Spleen (tissue), 13 donors: Measurements from ENCODE around the gene PPP1R26. TPM values are rescaled to one million over a fixed set of nuclear protein-coding genes. Genes with fewer than 3 reads are reported as not detected.
"Not testable (repeated sequence)": the region's sequence is repeated elsewhere in the genome, so short reads cannot be mapped to it uniquely, and the experiment has no call there.

Experiments used
- DNase-seq: peaks from one replicate; pipeline ENCODE4 v3.0.0-alpha.2; 2020
- H3K27ac ChIP-seq, 8 donors: fragments of 200-600 bp; sonication (generic) in 7 of 8; 1 replicate in 4 of 8; 2 replicates in 4 of 8; pipeline versions ENCODE4 v1.5.0 to v1.8.0; 2016 to 2021; ENCODE audit warnings: inconsistent platforms in 4 of 8, mild to moderate bottlenecking in 4 of 8, moderate library complexity in 1 of 8
- H3K27me3 ChIP-seq, 7 donors: fragments of 200-600 bp; sonication (generic) in 6 of 7; replicated peaks in 1 of 7; 1 replicate in 4 of 7; 2 replicates in 3 of 7; pipeline versions ENCODE4 v1.5.0 to v1.8.0; 2016 to 2021; ENCODE audit warnings: inconsistent platforms in 3 of 7, mild to moderate bottlenecking in 1 of 7
- H3K36me3 ChIP-seq, 6 donors: fragments of 200-600 bp; sonication (generic) in 5 of 6; 1 replicate in 4 of 6; 2 replicates in 2 of 6; pipeline versions ENCODE4 v1.5.0 to v1.8.0; 2016 to 2021; ENCODE audit warnings: inconsistent platforms in 2 of 6
- H3K4me1 ChIP-seq, 6 donors: fragments of 200-600 bp; sonication (generic) in 5 of 6; 1 replicate in 3 of 6; 2 replicates in 3 of 6; pipeline versions ENCODE4 v1.5.0 to v1.8.0; 2016 to 2021; ENCODE audit warnings: inconsistent platforms in 3 of 6
- H3K4me3 ChIP-seq, 8 donors: fragments of 200-600 bp; sonication (generic) in 7 of 8; 1 replicate in 4 of 8; 2 replicates in 4 of 8; pipeline versions ENCODE4 v1.5.0 to v1.8.0; 2016 to 2021; ENCODE audit warnings: inconsistent platforms in 4 of 8, mild to moderate bottlenecking in 4 of 8, moderate library complexity in 2 of 8
- H3K9me3 ChIP-seq, 8 donors: fragments of 200-600 bp; sonication (generic) in 7 of 8; 1 replicate in 4 of 8; 2 replicates in 4 of 8; pipeline versions ENCODE4 v1.5.0 to v1.8.0; 2016 to 2021; ENCODE audit warnings: inconsistent platforms in 4 of 8
- POLR2A ChIP-seq, 3 donors: fragments of 450-650 bp; IDR thresholded peaks; one replicate each; pipeline ENCODE4 v1.5.1; 2017; ENCODE audit warnings: antibody characterized with exemption in 3 of 3, mild to moderate bottlenecking in 1 of 3
- POLR2AphosphoS5 ChIP-seq, 3 donors: sonication (generic); formaldehyde crosslinking; IDR thresholded peaks; one replicate each; pipeline ENCODE4 v1.5.1; 2017; ENCODE audit warnings: antibody characterized with exemption in 3 of 3
- WGBS, 5 donors: extraction: QIAGEN DNeasy Blood & Tissue Kit in 3 of 5; methylation state at CpG; one replicate each; pipeline versions ENCODE4 v1.1.5 to v1.1.7; 2013 to 2018; 5-methylcytosine and 5-hydroxymethylcytosine counted together
- intact Hi-C: fragments of 100-400 bp; cut with DNase I; formaldehyde crosslinking; loops from one replicate; pipeline ENCODE4 v1.15.0; 2023; ENCODE audit warnings: low total_unique reads
- long read RNA-seq, 2 donors: transcript quantifications; one replicate each; lab custom pipeline, GENCODE V29; 2026
- polyA plus RNA-seq, 3 donors: library from polyadenylated mRNA; stranded (reverse); fragments of 200-250 nt; gene quantifications; one replicate each; pipeline ENCODE4 v1.2.1, GENCODE V29; 2013
- total RNA-seq, 7 donors: library from RNA; depleted of rRNA in 3 of 7; stranded (reverse); fragments of >200 nt in 3 of 7; fragmentation: NEBNext Ultra II Directional in 4 of 7; extraction: Animal tissue kit (Norgen Biotek cat#: 25700) in 4 of 7; gene quantifications; one replicate each; pipeline versions ENCODE4 v1.1.0 to v1.2.1, GENCODE V29; 2016 to 2021
- TF ChIP-seq, protein P1 (sequence below), 11 experiments: fragments of 200-600 bp in 7 of 11; fragments of 450-650 bp in 4 of 11; sonication (generic) in 4 of 11; IDR thresholded peaks in 8 of 11; conservative IDR thresholded peaks in 3 of 11; 1 replicate in 7 of 11; 2 replicates in 4 of 11; pipeline versions ENCODE4 v1.4.0 to v1.8.0; 2016 to 2021; ENCODE audit warnings: antibody characterized with exemption in 11 of 11, inconsistent platforms in 4 of 11, mild to moderate bottlenecking in 1 of 11
- donor health status: healthy with polysubstance abuse.
- donor health status: DM: no; HTN: no; CAD: no; lungs with moderate emphysema.
- donor health status: DM: no; HTN: no; CAD: no.
- donor health status: Bipolar disorder and iron deficiency.
- donor health status: healthy.
- donor health status: DM: no; HTN: no; CAD: no.
- donor health status: DM: yes; HTN: yes; CAD: no.

PPP1R26 gene
- total RNA-seq (10 to 100 TPM in 2 of 7 donors, 1 to 10 TPM in 5; 6.7 to 18.7 (median 9.7) TPM), polyA plus RNA-seq (1 to 10 TPM; 1.8 to 4.5 (median 2.3) TPM)
- long read RNA-seq, donor 1, full-length matches to known transcripts: 6 of 6 reads
- long read RNA-seq, donor 1, partial matches to known transcripts: 0 of 6 reads
- long read RNA-seq, donor 1, other reads (novel, unspliced or antisense): 0 of 6 reads
- long read RNA-seq, donor 2, full-length matches to known transcripts: 6 of 6 reads
- long read RNA-seq, donor 2, partial matches to known transcripts: 0 of 6 reads
- long read RNA-seq, donor 2, other reads (novel, unspliced or antisense): 0 of 6 reads

DNA sequence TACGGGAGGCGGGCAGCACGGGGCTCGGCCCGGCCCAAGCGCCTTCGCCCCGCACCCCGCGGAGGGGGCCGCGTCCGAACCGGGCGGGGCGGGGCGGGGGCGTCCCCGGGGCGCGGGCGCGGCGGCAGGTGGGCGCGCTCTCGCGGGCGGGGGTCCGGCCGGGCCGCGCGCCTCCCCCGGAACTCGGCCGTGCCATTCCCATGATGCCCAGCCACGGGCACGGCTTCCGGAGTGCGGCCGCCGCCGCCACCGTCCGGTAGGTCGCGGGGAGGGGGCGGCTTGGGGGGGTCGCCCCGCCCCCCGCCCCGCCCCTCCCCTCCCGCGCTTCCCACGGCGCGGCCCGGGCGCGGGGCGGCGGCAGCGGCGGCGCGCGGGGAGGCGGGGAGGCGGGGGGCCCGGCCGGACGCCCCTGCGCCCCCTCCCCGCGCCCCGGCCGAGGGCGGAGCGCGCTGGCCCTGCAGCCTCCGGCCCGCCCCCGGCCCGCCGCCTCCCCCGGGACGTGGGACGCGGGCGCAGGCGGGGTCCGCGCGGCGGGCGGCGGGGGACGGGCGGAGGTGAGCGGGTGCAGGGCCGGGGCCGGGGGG, at the start of gene PPP1R26:
Gene PPP1R26, plus strand, starts transcription at position 314 of the 584 bp plus-strand sequence. CDS start 4,729 bp downstream, outside the sequence.
- 0 to 1% (median 0%) methylated on average over 18 to 84 of the region's 103 CpGs; no CpG with 5 or more reads in 1 of the 5 donors for WGBS, 5 donors

GRCh38 chr9:135437259-135437658, 42.3 kb upstream of the PPP1R26 start:
- WGBS, 5 donors: 84 to 93% (median 88%) methylated on average over 4 of the region's 4 CpGs
- intact Hi-C loops: no loop called here
- DNase-seq: no peak
- Histone ChIP-seq H3K4me3 (no peak overlapping the region), H3K9me3 (peaks cover 0 to 34% (median 20%) of the 10 kb centered on the region in 8 donors), H3K36me3 (no peaks in the 10 kb centered on the region), H3K4me1 (peaks cover 0 to 8% (median 0%) of the 10 kb centered on the region in 6 donors), H3K27ac (no peak overlapping the region), H3K27me3 (peaks cover 0 to 43% (median 0%) of the 10 kb centered on the region in 7 donors)
- TF ChIP-seq POLR2A (IDR thresholded peaks at IDR 0.05) (no peak), POLR2AphosphoS5 (IDR thresholded peaks at IDR 0.05) (no peak)
- TF ChIP-seq, protein P1, sequence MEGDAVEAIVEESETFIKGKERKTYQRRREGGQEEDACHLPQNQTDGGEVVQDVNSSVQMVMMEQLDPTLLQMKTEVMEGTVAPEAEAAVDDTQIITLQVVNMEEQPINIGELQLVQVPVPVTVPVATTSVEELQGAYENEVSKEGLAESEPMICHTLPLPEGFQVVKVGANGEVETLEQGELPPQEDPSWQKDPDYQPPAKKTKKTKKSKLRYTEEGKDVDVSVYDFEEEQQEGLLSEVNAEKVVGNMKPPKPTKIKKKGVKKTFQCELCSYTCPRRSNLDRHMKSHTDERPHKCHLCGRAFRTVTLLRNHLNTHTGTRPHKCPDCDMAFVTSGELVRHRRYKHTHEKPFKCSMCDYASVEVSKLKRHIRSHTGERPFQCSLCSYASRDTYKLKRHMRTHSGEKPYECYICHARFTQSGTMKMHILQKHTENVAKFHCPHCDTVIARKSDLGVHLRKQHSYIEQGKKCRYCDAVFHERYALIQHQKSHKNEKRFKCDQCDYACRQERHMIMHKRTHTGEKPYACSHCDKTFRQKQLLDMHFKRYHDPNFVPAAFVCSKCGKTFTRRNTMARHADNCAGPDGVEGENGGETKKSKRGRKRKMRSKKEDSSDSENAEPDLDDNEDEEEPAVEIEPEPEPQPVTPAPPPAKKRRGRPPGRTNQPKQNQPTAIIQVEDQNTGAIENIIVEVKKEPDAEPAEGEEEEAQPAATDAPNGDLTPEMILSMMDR (IDR thresholded peaks at IDR 0.05 in 8 of 11, conservative IDR thresholded peaks at IDR 0.05 in 3 of 11): no peak

More for the DNA sequence above, at the start of gene PPP1R26:
- TF ChIP-seq, protein P1 (IDR thresholded peaks at IDR 0.05 in 8 of 11, conservative IDR thresholded peaks at IDR 0.05 in 3 of 11): no peak
- no peak for TF ChIP-seq POLR2A (IDR thresholded peaks at IDR 0.05)
- TF ChIP-seq POLR2AphosphoS5 (IDR thresholded peaks at IDR 0.05): no peak
- intact Hi-C loops: no loop called here
- Histone ChIP-seq H3K4me1 (peaks cover 0 to 32% (median 21%) of the 10 kb centered on the region in 6 donors), H3K27me3 (peaks cover 0 to 56% (median 4%) of the 10 kb centered on the region in 7 donors), H3K27ac (peak within 1 kb of the TSS; percentile 38 to 80 (median 68)), H3K36me3 (peaks cover 0 to 15% (median 6%) of the 10 kb centered on the region in 6 donors), H3K4me3 (peak within 1 kb of the TSS; percentile 54 to 82 (median 70)), H3K9me3 (no peaks in the 10 kb centered on the region)
- no peak for DNase-seq

GRCh38 chr9:135437696-135438095, 41.9 kb upstream of the PPP1R26 start:
- H3K4me3 ChIP-seq, H3K27ac ChIP-seq, H3K36me3 ChIP-seq, intact Hi-C loops, DNase-seq, H3K4me1 ChIP-seq: not testable (repeated sequence)
- 90 to 96% (median 91%) methylated on average over 11 of the region's 11 CpGs for WGBS, 5 donors
- H3K9me3 ChIP-seq: peaks cover 0 to 34% (median 20%) of the 10 kb centered on the region in 8 donors
- peaks cover 0 to 47% (median 0%) of the 10 kb centered on the region in 7 donors for H3K27me3 ChIP-seq

DNA sequence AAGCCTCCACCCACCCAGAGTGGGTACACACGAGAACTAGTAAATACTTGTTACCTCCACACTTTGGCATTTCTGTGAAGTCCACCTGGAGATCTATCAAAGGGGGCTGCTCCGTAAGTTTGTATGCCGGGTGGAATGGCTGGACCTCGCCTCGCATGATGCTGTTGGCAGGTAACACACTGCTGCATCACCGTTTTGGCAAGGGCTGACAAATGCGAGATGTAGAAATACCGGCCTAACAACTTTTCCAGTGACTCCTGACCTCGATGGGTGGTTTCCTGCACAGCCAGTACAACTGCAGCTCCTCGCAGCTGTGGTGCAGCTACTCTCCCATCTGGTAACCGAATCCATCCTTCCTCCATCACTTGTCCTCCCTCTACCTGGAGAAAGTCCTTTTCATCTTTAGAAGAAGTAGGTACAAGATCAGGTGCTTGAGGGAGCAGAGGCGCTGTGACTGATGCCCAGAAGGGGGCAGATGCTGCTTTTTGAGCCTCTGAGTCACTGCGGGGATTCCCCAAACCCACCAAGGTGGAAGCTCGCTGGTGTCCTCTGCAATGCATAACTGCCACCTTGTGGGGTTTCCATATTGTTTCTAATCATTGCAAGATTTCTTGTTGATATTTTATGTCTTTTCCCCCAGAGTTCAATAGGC, 40.9 kb upstream of the PPP1R26 start:
- H3K9me3 ChIP-seq: peaks cover 0 to 31% (median 20%) of the 10 kb centered on the region in 8 donors
- H3K4me1 ChIP-seq, H3K36me3 ChIP-seq, intact Hi-C loops, DNase-seq, H3K4me3 ChIP-seq, H3K27ac ChIP-seq: not testable (repeated sequence)
- H3K27me3 ChIP-seq: peaks cover 0 to 53% (median 0%) of the 10 kb centered on the region in 7 donors
- WGBS, 5 donors: 66 to 75% (median 72%) methylated on average over 14 of the region's 14 CpGs

- peaks cover 0 to 27% (median 20%) of the 10 kb centered on the region in 8 donors for H3K9me3 ChIP-seq
- H3K4me3 ChIP-seq, intact Hi-C loops, DNase-seq, H3K27ac ChIP-seq, H3K4me1 ChIP-seq, H3K36me3 ChIP-seq: not testable (repeated sequence)
- WGBS, 5 donors: 78 to 85% (median 81%) methylated on average over 7 of the region's 7 CpGs
- H3K27me3 ChIP-seq: peaks cover 0 to 51% (median 5%) of the 10 kb centered on the region in 7 donors
These were observed 40.1 kb upstream of the PPP1R26 start for GRCh38 chr9:135439514-135439913.
